Astrocyte (in vitro differentiated cells and primary cell): ENCODE results near the gene APBA2. TPM values are rescaled to one million over a fixed set of nuclear protein-coding genes. Genes with fewer than 3 reads are reported as not detected.

ENCODE experiments used
- DNase-seq: peaks from one replicate; pipeline ENCODE4 v3.0.0-alpha.2; 2010; ENCODE audit warnings: low read depth
- FAIRE-seq: peaks from 2 replicates; lab custom pipeline; 2011; peaks lifted over from hg19 to GRCh38; lab: Jason Lieb, UNC
- H2AFZ ChIP-seq: 2 replicates; pipeline ENCODE4 v1.6.0; 2012; ENCODE audit warnings: low read depth, low read length, inconsistent platforms
- H3K27ac ChIP-seq: 2 replicates; pipeline ENCODE4 v1.5.1; 2011; ENCODE audit warnings: low read depth, low read length, inconsistent platforms
- H3K27me3 ChIP-seq: 2 replicates; pipeline ENCODE4 v1.6.0; 2011; ENCODE audit warnings: low read length, inconsistent platforms; ENCODE audit not compliant: insufficient read depth
- H3K36me3 ChIP-seq: 2 replicates; pipeline ENCODE4 v1.5.1; 2011; ENCODE audit warnings: low read length, inconsistent platforms; ENCODE audit not compliant: insufficient read depth
- H3K4me1 ChIP-seq: 2 replicates; pipeline ENCODE4 v1.5.1; 2011; ENCODE audit warnings: low read length, inconsistent platforms; ENCODE audit not compliant: insufficient read depth
- H3K4me2 ChIP-seq: 2 replicates; pipeline ENCODE4 v1.6.0; 2012; ENCODE audit warnings: low read length, inconsistent platforms
- H3K4me3 ChIP-seq: 2 replicates; pipeline ENCODE4 v1.5.1; 2011; ENCODE audit warnings: low read depth, mild to moderate bottlenecking, low read length, inconsistent platforms; ENCODE audit not compliant: insufficient read depth
- H3K79me2 ChIP-seq: 2 replicates; pipeline ENCODE4 v1.6.0; 2012; ENCODE audit warnings: mild to moderate bottlenecking, low read length, inconsistent platforms; ENCODE audit not compliant: insufficient read depth
- H3K9ac ChIP-seq: 2 replicates; pipeline ENCODE4 v1.6.0; 2012; ENCODE audit warnings: mild to moderate bottlenecking, low read length, inconsistent platforms
- H3K9me3 ChIP-seq: 2 replicates; pipeline ENCODE4 v1.5.1; 2012; ENCODE audit warnings: low read depth, mild to moderate bottlenecking, low read length, inconsistent platforms; ENCODE audit not compliant: insufficient read depth
- H4K20me1 ChIP-seq: 2 replicates; pipeline ENCODE4 v1.6.0; 2012; ENCODE audit warnings: low read length, inconsistent platforms; ENCODE audit not compliant: insufficient read depth
- H3K27ac Mint-ChIP-seq: one replicate; pipeline ENCODE4 v1.8.0; 2021; ENCODE audit warnings: mild to moderate bottlenecking, mixed read lengths; ENCODE audit not compliant: unreplicated experiment
- H3K27me3 Mint-ChIP-seq: one replicate; pipeline ENCODE4 v1.8.0; 2021; ENCODE audit warnings: low read depth, mixed read lengths; ENCODE audit not compliant: unreplicated experiment
- H3K36me3 Mint-ChIP-seq: one replicate; pipeline ENCODE4 v1.8.0; 2021; ENCODE audit warnings: low read depth, mixed read lengths; ENCODE audit not compliant: unreplicated experiment
- H3K4me1 Mint-ChIP-seq: one replicate; pipeline ENCODE4 v1.8.0; 2021; ENCODE audit warnings: low read depth, mixed read lengths; ENCODE audit not compliant: unreplicated experiment
- H3K4me3 Mint-ChIP-seq: one replicate; pipeline ENCODE4 v1.8.0; 2021; ENCODE audit warnings: mild to moderate bottlenecking, moderate library complexity, mixed read lengths; ENCODE audit not compliant: unreplicated experiment
- H3K9me3 Mint-ChIP-seq: one replicate; pipeline ENCODE4 v1.8.0; 2021; ENCODE audit warnings: mild to moderate bottlenecking, mixed read lengths; ENCODE audit not compliant: unreplicated experiment
- CTCF ChIP-seq: IDR thresholded peaks from 2 replicates; pipeline ENCODE4 v1.5.1; 2011; ENCODE audit warnings: low read depth, mild to moderate bottlenecking, inconsistent platforms, low read length, moderate library complexity; ENCODE audit not compliant: insufficient read depth
- EZH2 ChIP-seq: IDR thresholded peaks from 2 replicates; pipeline ENCODE4 v1.6.1; 2012; ENCODE audit warnings: mild to moderate bottlenecking, low read length, inconsistent platforms; ENCODE audit not compliant: insufficient read depth
- total RNA-seq: library from RNA; stranded (reverse); gene quantifications from 2 replicates; pipeline ENCODE4 v1.2.1, GENCODE V29; 2021

APBA2 gene
- total RNA-seq, 1 donor from 2014 or later, result 15.2 TPM

- no peak for DNase-seq
- no peaks in the 10 kb centered on the region for H3K36me3 ChIP-seq
These were observed 35.6 kb downstream of the APBA2 start for GRCh38 chr15:28921336-28921735.

GRCh38 chr15:28921919-28922706 lies 36.3 kb downstream of the APBA2 start:
- no peaks in the 10 kb centered on the region for H3K36me3 ChIP-seq
- TF ChIP-seq EZH2, result no peak
- TF ChIP-seq CTCF, result no peak
- peaks cover 12% of the 10 kb centered on the region for H4K20me1 ChIP-seq
- DNase-seq (no peak), FAIRE-seq (no peak)
- no peak overlapping the region for H3K27ac ChIP-seq
- H3K4me3 Mint-ChIP-seq, result no peak overlapping the region
- peaks cover 6% of the 10 kb centered on the region for H3K36me3 Mint-ChIP-seq
- H3K27ac Mint-ChIP-seq, result no peak overlapping the region
- peaks cover 4% of the 10 kb centered on the region for H3K27me3 Mint-ChIP-seq
- no peaks in the 10 kb centered on the region for H3K9me3 Mint-ChIP-seq
- H3K9me3 ChIP-seq, result no peaks in the 10 kb centered on the region
- no peaks in the 10 kb centered on the region for H3K4me1 Mint-ChIP-seq
- H3K79me2 ChIP-seq, result no peaks in the 10 kb centered on the region
- H3K4me1 ChIP-seq, result no peaks in the 10 kb centered on the region
- H2AFZ ChIP-seq, result no peak overlapping the region
- no peak overlapping the region for H3K4me2 ChIP-seq
- no peak overlapping the region for H3K4me3 ChIP-seq
- no peaks in the 10 kb centered on the region for H3K27me3 ChIP-seq
- H3K9ac ChIP-seq, result no peak overlapping the region

More at GRCh38 chr15:28921336-28921735, 35.6 kb downstream of the APBA2 start:
- TF ChIP-seq EZH2, result no peak
- no peak for TF ChIP-seq CTCF
- no peak overlapping the region for H3K4me3 ChIP-seq
- H4K20me1 ChIP-seq, result peaks cover 12% of the 10 kb centered on the region
- H3K27ac Mint-ChIP-seq, result no peak overlapping the region
- no peak overlapping the region for H3K9ac ChIP-seq
- H2AFZ ChIP-seq, result no peak overlapping the region
- no peaks in the 10 kb centered on the region for H3K4me1 ChIP-seq
- H3K27me3 Mint-ChIP-seq, result peaks cover 4% of the 10 kb centered on the region
- H3K9me3 Mint-ChIP-seq, result no peaks in the 10 kb centered on the region
- H3K27me3 ChIP-seq, result no peaks in the 10 kb centered on the region
- no peak overlapping the region for H3K27ac ChIP-seq
- H3K4me2 ChIP-seq, result no peak overlapping the region
- H3K9me3 ChIP-seq, result no peaks in the 10 kb centered on the region
- FAIRE-seq, result no peak
- no peak overlapping the region for H3K4me3 Mint-ChIP-seq
- H3K4me1 Mint-ChIP-seq, result no peaks in the 10 kb centered on the region
- H3K36me3 Mint-ChIP-seq, result peaks cover 6% of the 10 kb centered on the region
- no peaks in the 10 kb centered on the region for H3K79me2 ChIP-seq

- Mint-ChIP-seq H3K4me1 (no peaks in the 10 kb centered on the region), H3K27me3 (peaks cover 4% of the 10 kb centered on the region), H3K4me3 (no peak overlapping the region), H3K36me3 (peaks cover 6% of the 10 kb centered on the region), H3K27ac (no peak overlapping the region), H3K9me3 (no peaks in the 10 kb centered on the region)
- H3K36me3 ChIP-seq, result no peaks in the 10 kb centered on the region
- DNase-seq (no peak), FAIRE-seq (no peak)
- H3K27me3 ChIP-seq, result no peaks in the 10 kb centered on the region
- no peaks in the 10 kb centered on the region for H3K4me1 ChIP-seq
- H3K4me3 ChIP-seq, result no peak overlapping the region
- TF ChIP-seq CTCF, result no peak
- no peak for TF ChIP-seq EZH2
- no peak overlapping the region for H3K4me2 ChIP-seq
- H3K79me2 ChIP-seq, result no peaks in the 10 kb centered on the region
- no peaks in the 10 kb centered on the region for H3K9me3 ChIP-seq
- no peak overlapping the region for H3K9ac ChIP-seq
- no peak overlapping the region for H3K27ac ChIP-seq
- H2AFZ ChIP-seq, result no peak overlapping the region
- peaks cover 12% of the 10 kb centered on the region for H4K20me1 ChIP-seq
These were observed 36.9 kb downstream of the APBA2 start for GRCh38 chr15:28922707-28923012.
